K562 (cell line): ENCODE data around the gene FTO. TPM values are rescaled to one million over a fixed set of nuclear protein-coding genes. Genes with fewer than 3 reads are reported as not detected.

Experiments used
- CEBPB ChIP-seq: fragments of 450-650 bp; IDR thresholded peaks from 2 replicates; pipeline ENCODE4 v1.6.1; 2016; ENCODE audit warnings: missing genetic modification characterization, missing compliant biosample characterization
- CEBPG ChIP-seq, 3 experiments: fragments of 200-800 bp in 1 of 3; sonication (Bioruptor generic) in 1 of 3; sonication (generic) in 1 of 3; formaldehyde crosslinking in 1 of 3; IDR thresholded peaks in 2 of 3; conservative IDR thresholded peaks in 1 of 3; 2 replicates each; pipeline versions ENCODE4 v1.6.1 to v1.8.0; 2016 to 2022; ENCODE audit warnings: missing compliant biosample characterization in 2 of 3, missing genetic modification characterization in 2 of 3, mild to moderate bottlenecking in 1 of 3, missing genetic modification reagents in 1 of 3
- EWSR1 ChIP-seq: fragments of 450-650 bp; IDR thresholded peaks from 2 replicates; pipeline ENCODE4 v1.6.1; 2018; ENCODE audit warnings: borderline replicate concordance, mild to moderate bottlenecking, low read depth, moderate library complexity; ENCODE audit not compliant: partially characterized antibody
- HDAC3 ChIP-seq: fragments of 450-650 bp; IDR thresholded peaks from 2 replicates; pipeline ENCODE4 v1.6.1; 2018; ENCODE audit warnings: borderline replicate concordance, mild to moderate bottlenecking, moderate library complexity; ENCODE audit not compliant: partially characterized antibody
- MIER1 ChIP-seq: fragments of 450-650 bp; IDR thresholded peaks from 2 replicates; pipeline ENCODE4 v1.6.1; 2016; ENCODE audit warnings: antibody characterized with exemption, mild to moderate bottlenecking, low read depth
- NFXL1 ChIP-seq: fragments of 450-650 bp; formaldehyde crosslinking; IDR thresholded peaks from 2 replicates; pipeline ENCODE4 v1.4.0; 2021; ENCODE audit warnings: mild to moderate bottlenecking
- NR1H2 ChIP-seq: sonication (generic); formaldehyde crosslinking; IDR thresholded peaks from 2 replicates; pipeline ENCODE4 v1.4.0; 2020; ENCODE audit warnings: mild to moderate bottlenecking, missing genetic modification reagents
- ZBTB5 ChIP-seq: fragments of 450-650 bp; IDR thresholded peaks from 2 replicates; pipeline ENCODE4 v1.6.1; 2017; ENCODE audit warnings: antibody characterized with exemption
- ZC3H11A ChIP-seq: IDR thresholded peaks from 2 replicates; pipeline ENCODE4 v1.6.1; 2012; ENCODE audit warnings: low read depth, low read length, improper control_type of control experiment
- ZNF239 ChIP-seq: fragments of 250-450 bp; sonication (Bioruptor Pico); IDR thresholded peaks from 2 replicates; pipeline ENCODE4 v1.4.0; 2020; ENCODE audit warnings: mild to moderate bottlenecking
- ZNF584 ChIP-seq: fragments of 200-800 bp; sonication (Bioruptor generic); IDR thresholded peaks from 2 replicates; pipeline ENCODE4 v1.6.1; 2016; ENCODE audit warnings: low read depth, mild to moderate bottlenecking, missing genetic modification characterization, missing compliant biosample characterization
- ZNF592 ChIP-seq: fragments of 450-650 bp; IDR thresholded peaks from 2 replicates; pipeline ENCODE4 v1.6.1; 2017; ENCODE audit warnings: antibody characterized with exemption, mild to moderate bottlenecking
- polyA plus RNA-seq, 8 experiments: library from polyadenylated mRNA; depleted of rRNA in 4 of 8; stranded (reverse) in 5 of 8; unstranded in 3 of 8; fragments of >200 nt; fragmentation: Nextera tagmentation in 2 of 8; fragmentation: Illumina TruSeq in 1 of 8; extraction: Ambion mirVana in 2 of 8; extraction: Trizol in 1 of 8; gene quantifications; 2 replicates each; pipeline versions ENCODE4 v1.2.1 to v1.2.3, GENCODE V29; 2011 to 2014; ENCODE audit warnings: inconsistent platforms in 1 of 8, missing spikeins in 1 of 8
- total RNA-seq, 7 experiments: library from RNA; depleted of rRNA in 6 of 7; stranded (reverse); fragments of >200 nt in 6 of 7; fragmentation: Illumina TruSeq in 2 of 7; extraction: Trizol in 2 of 7; gene quantifications; 2 replicates each; pipeline versions ENCODE4 v1.2.1 to v1.2.3, GENCODE V29; 2011 to 2021; ENCODE audit warnings: low replicate concordance in 1 of 7
- TF ChIP-seq, protein P1 (sequence below), 2 experiments: fragments of 450-650 bp; conservative IDR thresholded peaks; 2 replicates each; pipeline ENCODE4 v1.6.1; 2017; ENCODE audit warnings: mild to moderate bottlenecking in 2 of 2, moderate library complexity in 2 of 2
- TF ChIP-seq, protein P2 (sequence below): sonication (generic); formaldehyde crosslinking; IDR thresholded peaks from 2 replicates; pipeline ENCODE4 v1.8.0; 2023; ENCODE audit warnings: missing genetic modification reagents, mild to moderate bottlenecking, borderline replicate concordance

FTO gene
- total and polyA plus RNA-seq, 9 of the 15 experiments (the other 6 are each of a cell fraction or from before 2014, with no cell fraction given), result 11.3 to 27.7 (median 25.5) TPM

- TF ChIP-seq ZNF592 (peak; percentile 47; the same call in 1 of the 2 replicates), ZNF584 (CRISPR knock-in tag) (peak; percentile 33; the same call in 1 of the 2 replicates), NFXL1 (CRISPR knock-in tag) (0 out of 2 replicates have a peak, but pooled peaks have one; percentile 53), ZNF239 (CRISPR knock-in tag) (no peak), MIER1 (no peak), NR1H2 (CRISPR knock-in tag) (no peak), CEBPB (tag) (peak; percentile 40), HDAC3 (no peak), EWSR1 (no peak), CEBPG (CRISPR knock-in tag; IDR thresholded peaks at IDR 0.05) (peak; percentile 76), CEBPG (tag; conservative IDR thresholded peaks at IDR 0.05 in 1 of 2, IDR thresholded peaks at IDR 0.05 in 1 of 2) (peak; percentile 73 to 97), ZC3H11A (no peak), ZBTB5 (no peak)
- TF ChIP-seq, protein P1, sequence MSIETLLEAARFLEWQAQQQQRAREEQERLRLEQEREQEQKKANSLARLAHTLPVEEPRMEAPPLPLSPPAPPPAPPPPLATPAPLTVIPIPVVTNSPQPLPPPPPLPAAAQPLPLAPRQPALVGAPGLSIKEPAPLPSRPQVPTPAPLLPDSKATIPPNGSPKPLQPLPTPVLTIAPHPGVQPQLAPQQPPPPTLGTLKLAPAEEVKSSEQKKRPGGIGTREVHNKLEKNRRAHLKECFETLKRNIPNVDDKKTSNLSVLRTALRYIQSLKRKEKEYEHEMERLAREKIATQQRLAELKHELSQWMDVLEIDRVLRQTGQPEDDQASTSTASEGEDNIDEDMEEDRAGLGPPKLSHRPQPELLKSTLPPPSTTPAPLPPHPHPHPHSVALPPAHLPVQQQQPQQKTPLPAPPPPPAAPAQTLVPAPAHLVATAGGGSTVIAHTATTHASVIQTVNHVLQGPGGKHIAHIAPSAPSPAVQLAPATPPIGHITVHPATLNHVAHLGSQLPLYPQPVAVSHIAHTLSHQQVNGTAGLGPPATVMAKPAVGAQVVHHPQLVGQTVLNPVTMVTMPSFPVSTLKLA (conservative IDR thresholded peaks at IDR 0.05), result no peak
- TF ChIP-seq, protein P2, sequence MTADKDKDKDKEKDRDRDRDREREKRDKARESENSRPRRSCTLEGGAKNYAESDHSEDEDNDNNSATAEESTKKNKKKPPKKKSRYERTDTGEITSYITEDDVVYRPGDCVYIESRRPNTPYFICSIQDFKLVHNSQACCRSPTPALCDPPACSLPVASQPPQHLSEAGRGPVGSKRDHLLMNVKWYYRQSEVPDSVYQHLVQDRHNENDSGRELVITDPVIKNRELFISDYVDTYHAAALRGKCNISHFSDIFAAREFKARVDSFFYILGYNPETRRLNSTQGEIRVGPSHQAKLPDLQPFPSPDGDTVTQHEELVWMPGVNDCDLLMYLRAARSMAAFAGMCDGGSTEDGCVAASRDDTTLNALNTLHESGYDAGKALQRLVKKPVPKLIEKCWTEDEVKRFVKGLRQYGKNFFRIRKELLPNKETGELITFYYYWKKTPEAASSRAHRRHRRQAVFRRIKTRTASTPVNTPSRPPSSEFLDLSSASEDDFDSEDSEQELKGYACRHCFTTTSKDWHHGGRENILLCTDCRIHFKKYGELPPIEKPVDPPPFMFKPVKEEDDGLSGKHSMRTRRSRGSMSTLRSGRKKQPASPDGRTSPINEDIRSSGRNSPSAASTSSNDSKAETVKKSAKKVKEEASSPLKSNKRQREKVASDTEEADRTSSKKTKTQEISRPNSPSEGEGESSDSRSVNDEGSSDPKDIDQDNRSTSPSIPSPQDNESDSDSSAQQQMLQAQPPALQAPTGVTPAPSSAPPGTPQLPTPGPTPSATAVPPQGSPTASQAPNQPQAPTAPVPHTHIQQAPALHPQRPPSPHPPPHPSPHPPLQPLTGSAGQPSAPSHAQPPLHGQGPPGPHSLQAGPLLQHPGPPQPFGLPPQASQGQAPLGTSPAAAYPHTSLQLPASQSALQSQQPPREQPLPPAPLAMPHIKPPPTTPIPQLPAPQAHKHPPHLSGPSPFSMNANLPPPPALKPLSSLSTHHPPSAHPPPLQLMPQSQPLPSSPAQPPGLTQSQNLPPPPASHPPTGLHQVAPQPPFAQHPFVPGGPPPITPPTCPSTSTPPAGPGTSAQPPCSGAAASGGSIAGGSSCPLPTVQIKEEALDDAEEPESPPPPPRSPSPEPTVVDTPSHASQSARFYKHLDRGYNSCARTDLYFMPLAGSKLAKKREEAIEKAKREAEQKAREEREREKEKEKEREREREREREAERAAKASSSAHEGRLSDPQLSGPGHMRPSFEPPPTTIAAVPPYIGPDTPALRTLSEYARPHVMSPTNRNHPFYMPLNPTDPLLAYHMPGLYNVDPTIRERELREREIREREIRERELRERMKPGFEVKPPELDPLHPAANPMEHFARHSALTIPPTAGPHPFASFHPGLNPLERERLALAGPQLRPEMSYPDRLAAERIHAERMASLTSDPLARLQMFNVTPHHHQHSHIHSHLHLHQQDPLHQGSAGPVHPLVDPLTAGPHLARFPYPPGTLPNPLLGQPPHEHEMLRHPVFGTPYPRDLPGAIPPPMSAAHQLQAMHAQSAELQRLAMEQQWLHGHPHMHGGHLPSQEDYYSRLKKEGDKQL (CRISPR knock-in tag), result no peak
These were observed 177.4 kb downstream of the FTO start (continued) for GRCh38 chr16:53881371-53881770.
